ELR (cell line): Measurements from ENCODE around the gene TCF7.

ENCODE experiments used
- DNase-seq: peaks from one replicate; pipeline ENCODE4 v3.0.0-alpha.2; 2015; ENCODE audit warnings: low read depth

Gene TCF7

DNA sequence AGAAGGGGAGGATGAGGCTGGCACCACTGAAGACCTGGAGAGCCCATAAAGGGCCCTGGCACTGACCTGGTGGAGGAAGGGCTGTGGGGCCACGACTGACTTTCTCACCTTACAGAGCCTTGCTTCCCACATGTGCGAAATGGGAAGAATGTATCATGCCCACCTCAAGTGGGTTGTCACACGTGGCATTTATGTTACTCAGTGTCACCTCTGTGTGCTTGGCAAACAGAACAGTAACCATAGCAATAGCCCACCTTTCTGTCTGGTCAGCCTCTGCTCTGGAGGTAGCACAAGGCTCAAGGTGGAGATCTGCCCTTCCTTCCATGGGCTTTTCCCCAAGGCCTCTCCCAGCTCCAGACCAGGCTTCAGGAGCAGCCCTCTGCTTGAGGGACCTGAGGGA, 16.7 kb downstream of the TCF7 start:
- no peak for DNase-seq

- DNase-seq: no peak
These were observed 17.3 kb downstream of the TCF7 start for GRCh38 chr5:134131578-134132350.

DNA sequence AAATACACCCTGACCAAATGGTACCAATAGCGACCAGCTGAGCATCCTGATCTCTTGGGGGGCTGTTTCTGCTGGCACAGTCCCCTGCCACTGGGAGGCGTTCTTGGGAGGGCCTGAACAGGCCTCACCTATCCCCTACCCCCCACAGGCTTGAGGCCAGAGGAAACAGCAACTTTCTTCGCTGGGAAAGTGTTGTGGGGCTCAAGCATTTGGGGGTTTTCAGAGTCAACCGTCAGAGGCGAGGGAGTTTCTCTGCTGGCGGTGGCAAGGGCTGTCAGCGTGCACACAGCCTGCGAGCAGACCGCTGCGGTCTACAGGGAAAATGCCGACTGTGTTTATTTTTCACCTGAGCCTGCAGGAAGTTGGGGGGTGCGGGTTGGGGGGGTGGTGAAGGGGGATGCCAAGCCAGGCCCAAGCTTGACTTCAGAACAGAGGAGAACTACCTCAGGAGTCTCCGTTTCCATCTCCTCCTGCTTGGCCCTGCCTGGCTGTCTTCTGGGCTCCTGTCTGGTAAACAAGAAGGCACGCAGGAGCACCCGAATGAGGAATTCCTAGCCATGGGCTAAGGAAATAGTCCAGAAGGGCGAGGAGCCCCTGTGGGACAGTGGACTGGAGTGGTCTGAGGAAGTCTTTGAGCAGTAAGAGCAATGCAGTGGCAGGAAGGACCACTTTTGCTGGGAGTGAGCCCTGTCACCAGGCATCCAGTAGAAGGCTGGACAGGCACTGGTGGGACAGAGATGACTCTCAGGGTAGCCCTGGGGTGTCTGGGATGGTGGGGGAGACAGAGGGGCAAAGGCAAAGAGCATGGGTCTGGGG, 18.1 kb downstream of the TCF7 start:
- no peak for DNase-seq

GRCh38 chr5:134133188-134133994, 18.9 kb downstream of the TCF7 start:
- no peak for DNase-seq

- no peak for DNase-seq
These were observed 19.6 kb downstream of the TCF7 start for GRCh38 chr5:134133995-134134541.

DNA sequence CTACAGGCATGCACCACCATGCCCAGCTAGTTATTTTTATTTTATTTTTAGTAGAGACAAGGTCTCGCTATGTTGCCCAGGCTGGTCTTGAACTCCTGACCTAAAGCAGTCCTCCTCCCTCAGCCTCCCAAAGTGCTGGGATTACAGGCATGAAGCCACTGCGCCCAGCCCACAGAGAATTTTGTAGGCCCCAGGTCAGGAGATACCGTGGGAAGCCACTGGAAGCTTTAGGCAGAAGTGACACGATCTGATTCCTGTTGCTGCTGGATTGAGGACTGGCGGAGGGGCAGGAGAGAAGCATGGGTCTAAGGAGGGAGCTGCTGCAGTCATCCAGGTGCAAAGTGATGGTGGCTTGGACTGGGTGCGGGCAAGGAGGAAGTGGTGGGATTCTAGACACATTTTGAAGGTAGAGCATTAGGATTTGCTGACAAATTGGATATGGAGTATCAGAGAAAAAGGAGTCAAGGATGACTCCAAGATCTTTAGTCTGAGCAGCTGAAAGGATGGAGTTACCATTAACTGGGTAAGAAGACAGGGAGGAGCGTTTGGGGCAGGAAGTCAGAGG, 20.7 kb downstream of the TCF7 start:
- no peak for DNase-seq

- DNase-seq: no peak
These were observed 21.7 kb downstream of the TCF7 start for GRCh38 chr5:134136221-134136631.

DNA sequence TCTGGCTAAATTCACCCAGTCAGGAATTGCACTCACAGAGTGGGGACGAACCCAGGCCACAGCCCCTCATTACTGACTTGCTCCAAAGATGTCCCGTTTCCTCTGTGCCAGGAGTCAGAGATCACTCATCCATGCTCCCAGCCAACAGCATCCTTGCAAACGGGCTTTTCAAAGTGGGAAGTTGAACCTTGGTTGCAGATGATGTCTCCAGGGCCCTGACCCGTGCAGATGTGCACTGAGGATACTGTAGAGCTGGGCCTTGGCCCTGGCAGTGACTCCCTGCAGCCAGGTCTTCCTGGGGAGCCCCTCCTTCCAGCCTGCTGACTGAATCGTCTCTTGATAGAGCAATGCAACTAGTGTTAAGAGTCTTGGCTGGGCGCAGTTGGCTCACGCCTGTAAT, 22.3 kb downstream of the TCF7 start:
- DNase-seq: no peak

- peak; percentile 93 for DNase-seq
These were observed 24.2 kb downstream of the TCF7 start for GRCh38 chr5:134138416-134139376.

DNA sequence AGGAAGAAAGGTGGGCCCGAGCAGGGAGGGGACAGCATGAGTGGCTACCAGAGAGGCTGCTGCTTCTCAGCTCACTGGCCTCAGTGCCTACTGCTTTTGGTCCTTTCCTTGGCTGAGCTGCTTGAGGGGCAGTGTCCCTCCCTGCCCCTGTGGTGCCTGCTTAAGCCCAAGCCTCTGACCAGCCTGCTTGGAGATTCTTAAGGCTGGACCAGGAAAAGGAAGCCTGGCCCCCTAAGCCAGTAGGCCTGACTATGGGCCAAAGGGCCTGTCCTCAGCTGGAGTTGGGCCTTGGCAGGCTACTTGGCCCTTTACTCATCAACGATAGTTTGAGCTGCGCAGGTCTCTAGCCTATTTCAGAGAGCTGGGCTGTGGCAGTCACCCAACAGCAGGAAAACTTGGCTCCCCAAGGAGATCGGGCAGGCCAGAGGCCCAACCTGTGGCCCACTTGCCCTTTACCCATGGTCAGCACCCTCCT, 24.9 kb downstream of the TCF7 start:
- DNase-seq: no peak

DNA sequence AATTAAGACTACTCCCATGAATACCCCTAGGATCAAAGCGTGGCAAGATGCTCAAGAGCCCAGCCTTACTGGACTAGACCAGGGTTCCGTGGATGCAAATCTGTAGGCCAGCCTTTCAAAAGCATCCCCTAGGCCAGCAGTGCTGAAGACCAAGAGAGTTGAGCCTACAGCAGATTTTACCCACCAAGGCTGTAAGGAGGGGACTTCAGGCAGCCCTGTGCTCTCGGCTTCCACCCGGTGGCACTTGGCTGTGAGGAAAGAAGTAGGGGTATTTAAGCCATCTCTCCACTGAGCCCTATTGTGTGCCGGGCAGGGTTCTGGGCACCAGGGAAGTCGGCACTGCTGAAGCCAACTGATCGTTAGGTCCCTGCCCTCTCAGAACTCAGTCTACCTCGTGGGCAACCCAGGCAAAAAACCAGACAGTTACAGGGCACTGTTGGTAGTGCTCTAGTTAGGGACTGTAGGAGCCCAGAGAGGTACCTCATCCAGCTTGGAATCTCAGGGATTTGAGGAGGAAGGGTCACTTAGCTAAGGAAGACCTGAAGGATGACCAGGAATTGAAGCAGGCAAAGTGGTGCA, 25.5 kb downstream of the TCF7 start:
- no peak for DNase-seq

DNA sequence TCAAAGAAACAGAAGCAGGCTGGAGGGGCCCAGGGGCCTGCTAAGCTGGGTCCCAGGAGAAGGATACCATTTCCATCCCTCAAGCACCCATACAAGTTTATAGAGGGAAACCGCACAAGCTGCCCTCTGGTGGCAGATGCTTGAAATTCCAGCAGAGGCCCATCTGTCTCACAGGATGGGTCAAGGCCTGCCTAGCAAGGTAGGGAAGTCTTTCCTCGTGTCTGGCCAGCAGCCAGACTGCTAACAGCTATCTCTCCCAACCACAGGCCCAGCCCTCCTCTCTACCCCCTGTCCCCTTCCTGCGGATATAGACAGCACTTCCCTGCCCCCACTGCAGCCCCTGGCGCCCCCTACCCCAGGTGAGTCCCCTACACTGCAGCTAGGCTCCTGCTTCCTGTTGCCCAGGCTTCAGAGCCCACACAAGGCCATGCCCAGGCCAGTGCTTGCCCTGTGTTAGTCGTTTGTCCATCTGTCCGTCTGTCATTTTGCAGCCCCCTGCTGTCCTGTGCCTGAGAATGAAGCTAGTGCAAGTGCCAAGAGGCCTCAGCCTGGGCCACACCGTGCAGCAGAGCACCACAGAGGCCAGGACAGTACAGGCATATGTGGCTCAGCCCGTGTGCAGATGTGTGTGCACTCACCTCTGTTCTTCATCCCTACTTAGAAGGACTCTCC, 26.2 kb downstream of the TCF7 start:
- DNase-seq: peak; percentile 87

DNA sequence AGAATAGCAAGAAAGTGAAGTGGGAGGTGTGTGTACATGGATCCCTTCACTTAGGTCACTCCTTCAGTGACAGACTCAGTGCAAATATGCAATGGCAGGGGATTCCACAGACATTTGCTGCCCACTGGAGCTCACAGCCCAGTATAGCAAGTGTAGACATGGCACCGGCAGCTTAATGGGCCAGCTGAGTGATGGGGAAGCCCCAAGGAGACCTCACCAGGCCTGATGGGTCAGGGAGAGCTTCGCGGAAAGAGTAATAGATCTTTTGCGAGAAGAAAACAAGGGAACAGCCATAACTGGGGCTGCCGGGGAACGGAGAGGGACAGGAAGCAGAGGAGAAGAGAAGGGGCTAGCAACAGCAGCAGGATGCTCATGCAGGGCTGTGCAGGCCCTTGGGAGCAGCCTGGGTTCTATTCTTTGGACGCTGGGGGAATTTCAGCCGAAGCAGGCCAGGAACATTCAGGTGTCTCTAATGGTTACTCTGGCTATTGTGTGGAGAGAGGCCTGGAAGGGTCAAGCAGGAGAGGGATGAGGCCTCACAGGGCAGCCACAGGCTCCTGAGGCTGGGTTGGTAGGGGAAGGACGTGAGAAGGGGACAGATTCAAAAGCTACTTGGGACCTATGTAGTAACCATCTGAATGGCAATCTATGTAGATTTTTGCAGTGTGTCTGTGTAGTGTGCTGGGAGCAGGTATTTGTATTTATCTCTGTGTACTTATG, 27.0 kb downstream of the TCF7 start:
- peak; percentile 42 for DNase-seq

- no peak for DNase-seq
These were observed 27.6 kb downstream of the TCF7 start for GRCh38 chr5:134142052-134142451.

- no peak for DNase-seq
These were observed 28.3 kb downstream of the TCF7 start for GRCh38 chr5:134142806-134143205.

DNA sequence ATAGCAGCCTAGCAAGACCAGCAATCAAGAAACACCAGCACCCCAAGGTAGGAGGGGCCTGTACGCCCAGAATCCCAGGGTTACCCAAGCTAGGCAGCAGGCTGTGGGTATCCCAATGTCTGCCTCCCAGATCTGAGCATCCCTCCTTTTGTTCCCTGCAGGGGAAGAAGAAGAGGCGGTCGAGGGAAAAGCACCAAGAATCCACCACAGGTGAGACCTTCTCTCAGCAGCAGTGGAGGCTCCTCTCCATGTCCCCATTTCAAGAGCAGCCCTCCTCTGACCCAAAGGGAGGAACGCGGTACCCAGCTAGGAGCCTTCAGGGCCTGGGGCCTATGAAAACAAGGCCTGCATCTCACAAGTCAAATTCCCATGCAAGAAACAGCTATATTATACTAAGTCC, 28.9 kb downstream of the TCF7 start:
- no peak for DNase-seq

GRCh38 chr5:134143944-134144941, 29.8 kb downstream of the TCF7 start:
- DNase-seq: no peak
